HEK293T (cell line): Measurements from ENCODE around the gene EDNRB.

Experiments
- CTCF ChIA-PET: fragments of 350-600 bp; formaldehyde crosslinking; extraction: SDS; loops from one replicate; lab custom pipeline; 2021; ENCODE audit warnings: antibody characterized with exemption, inconsistent platforms; lab: Yijun Ruan, JAX
- POLR2A ChIA-PET: fragments of 350-600 bp; formaldehyde crosslinking; extraction: SDS; loops from one replicate; lab custom pipeline; 2020; ENCODE audit warnings: antibody characterized with exemption, inconsistent platforms; lab: Yijun Ruan, JAX
- DNase-seq: peaks from one replicate; pipeline ENCODE4 v3.0.0; 2012; ENCODE audit warnings: mixed read lengths; ENCODE audit errors: extremely low spot score
- ARNT ChIP-seq: fragments of 450-650 bp; IDR thresholded peaks from 2 replicates; pipeline ENCODE4 v1.6.1; 2017; ENCODE audit warnings: mild to moderate bottlenecking
- BHLHE40 ChIP-seq: fragments of 450-650 bp; IDR thresholded peaks from 2 replicates; pipeline ENCODE4 v1.6.1; 2016; ENCODE audit warnings: mild to moderate bottlenecking, moderate library complexity, borderline replicate concordance
- CTBP1 ChIP-seq: fragments of 450-650 bp; IDR thresholded peaks from 2 replicates; pipeline ENCODE4 v1.6.1; 2016; ENCODE audit warnings: borderline replicate concordance
- ELF4 ChIP-seq: fragments of 450-650 bp; IDR thresholded peaks from 2 replicates; pipeline ENCODE4 v1.6.1; 2017; ENCODE audit warnings: antibody characterized with exemption
- FOXA1 ChIP-seq: fragments of 450-650 bp; IDR thresholded peaks from 2 replicates; pipeline ENCODE4 v1.6.1; 2016; ENCODE audit warnings: mild to moderate bottlenecking
- FOXK2 ChIP-seq: fragments of 450-650 bp; IDR thresholded peaks from 2 replicates; pipeline ENCODE4 v1.6.1; 2016; ENCODE audit warnings: mild to moderate bottlenecking
- FOXM1 ChIP-seq: fragments of 450-650 bp; IDR thresholded peaks from 2 replicates; pipeline ENCODE4 v1.6.1; 2017; ENCODE audit warnings: mild to moderate bottlenecking, borderline replicate concordance
- HDGF ChIP-seq: fragments of 450-650 bp; IDR thresholded peaks from 2 replicates; pipeline ENCODE4 v1.6.1; 2017; ENCODE audit warnings: antibody characterized with exemption, borderline replicate concordance
- L3MBTL2 ChIP-seq: fragments of 450-650 bp; conservative IDR thresholded peaks from 2 replicates; pipeline ENCODE4 v1.6.1; 2016; ENCODE audit warnings: mild to moderate bottlenecking
- LEF1 ChIP-seq: fragments of 450-650 bp; IDR thresholded peaks from 2 replicates; pipeline ENCODE4 v1.6.1; 2017; ENCODE audit warnings: mild to moderate bottlenecking, borderline replicate concordance
- NFRKB ChIP-seq: fragments of 450-650 bp; IDR thresholded peaks from 2 replicates; pipeline ENCODE4 v1.6.1; 2016; ENCODE audit warnings: mild to moderate bottlenecking, moderate library complexity
- SP1 ChIP-seq: fragments of 450-650 bp; IDR thresholded peaks from 2 replicates; pipeline ENCODE4 v1.6.1; 2017
- SUZ12 ChIP-seq: fragments of 450-650 bp; IDR thresholded peaks from 2 replicates; pipeline ENCODE4 v1.6.1; 2016; ENCODE audit warnings: mild to moderate bottlenecking
- TARDBP ChIP-seq: fragments of 450-650 bp; IDR thresholded peaks from 2 replicates; pipeline ENCODE4 v1.6.1; 2016
- ZNF384 ChIP-seq: fragments of 450-650 bp; IDR thresholded peaks from 2 replicates; pipeline ENCODE4 v1.6.1; 2016
- TF ChIP-seq, protein P1 (sequence below): fragments of 450-650 bp; IDR thresholded peaks from 2 replicates; pipeline ENCODE4 v1.6.1; 2016

Gene EDNRB

DNA sequence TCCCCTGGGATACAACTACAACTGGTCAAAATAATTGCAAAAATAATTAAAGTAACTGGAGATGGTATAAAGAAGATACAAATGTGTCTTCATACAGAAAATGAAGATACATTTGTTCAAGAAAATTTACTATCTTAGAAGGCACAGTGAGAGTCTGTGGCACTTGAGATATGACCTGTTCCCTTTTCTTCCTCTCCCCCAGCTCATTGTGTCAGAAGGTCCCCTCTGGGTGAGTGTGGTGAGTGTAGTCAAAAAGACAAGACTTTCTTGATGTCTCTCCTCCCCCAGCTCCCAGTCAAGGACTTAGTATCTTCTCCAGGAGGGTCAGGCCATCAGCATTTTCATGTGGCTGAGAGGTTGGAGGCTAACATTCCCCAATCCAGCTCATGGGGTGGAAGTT lies 51.7 kb downstream of the EDNRB start:
- POLR2A ChIA-PET: no interaction called here
- no peak for TF ChIP-seq FOXA1
- TF ChIP-seq, protein P1, sequence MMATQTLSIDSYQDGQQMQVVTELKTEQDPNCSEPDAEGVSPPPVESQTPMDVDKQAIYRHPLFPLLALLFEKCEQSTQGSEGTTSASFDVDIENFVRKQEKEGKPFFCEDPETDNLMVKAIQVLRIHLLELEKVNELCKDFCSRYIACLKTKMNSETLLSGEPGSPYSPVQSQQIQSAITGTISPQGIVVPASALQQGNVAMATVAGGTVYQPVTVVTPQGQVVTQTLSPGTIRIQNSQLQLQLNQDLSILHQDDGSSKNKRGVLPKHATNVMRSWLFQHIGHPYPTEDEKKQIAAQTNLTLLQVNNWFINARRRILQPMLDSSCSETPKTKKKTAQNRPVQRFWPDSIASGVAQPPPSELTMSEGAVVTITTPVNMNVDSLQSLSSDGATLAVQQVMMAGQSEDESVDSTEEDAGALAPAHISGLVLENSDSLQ: no peak
- TF ChIP-seq LEF1: no peak
- no peak for TF ChIP-seq ZNF384
- no peak for TF ChIP-seq FOXM1
- TF ChIP-seq FOXK2: no peak
- DNase-seq: no peak
- CTCF ChIA-PET: no interaction called here

DNA sequence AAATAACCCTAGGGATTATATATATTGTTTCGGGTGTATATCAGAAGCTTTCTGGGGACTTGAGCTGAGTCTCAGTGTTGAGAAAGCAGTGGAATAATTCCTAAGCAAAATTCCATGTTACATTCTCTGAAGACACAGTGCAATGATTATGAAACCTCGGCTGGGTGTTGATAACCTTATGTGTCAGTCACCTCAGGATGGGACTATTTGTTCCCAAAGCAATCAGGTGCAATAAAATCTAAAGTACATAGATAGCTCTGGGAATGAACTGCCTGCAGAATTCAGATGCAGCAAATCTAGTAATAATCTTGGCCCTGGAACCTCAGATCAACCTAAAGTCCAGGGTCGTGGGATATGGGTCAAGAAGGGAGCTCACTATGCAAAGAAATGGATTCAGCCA lies 53.0 kb downstream of the EDNRB start:
- TF ChIP-seq BHLHE40 (no peak), FOXA1 (no peak), NFRKB (no peak), ELF4 (no peak), ZNF384 (no peak), LEF1 (no peak), HDGF (no peak), TARDBP (no peak), CTBP1 (no peak), L3MBTL2 (no peak), ARNT (no peak), FOXM1 (no peak), SUZ12 (no peak)
- TF ChIP-seq, protein P1: no peak
- ChIA-PET CTCF (no interaction called here), POLR2A (no interaction called here)
- no peak for DNase-seq

DNA sequence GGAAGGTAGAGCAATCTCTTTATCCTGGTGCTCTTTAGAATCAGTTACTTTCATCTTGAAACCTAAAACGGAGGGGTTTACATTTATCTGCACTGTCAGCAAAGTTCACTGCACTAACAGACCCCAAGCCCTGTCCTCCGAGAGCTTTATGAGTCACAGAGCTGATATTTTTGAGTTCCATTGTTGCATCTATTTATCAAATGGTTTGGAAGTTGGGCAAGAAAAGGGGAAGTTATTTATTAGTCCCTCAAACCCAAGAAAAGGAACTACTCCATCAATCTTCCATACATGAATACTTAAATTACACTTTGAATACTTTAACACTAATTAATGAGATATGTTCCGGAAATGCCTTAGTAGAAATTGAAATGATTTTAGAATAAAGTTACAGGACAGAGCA lies 55.5 kb downstream of the EDNRB start:
- CTCF ChIA-PET: no interaction called here
- TF ChIP-seq ELF4 (no peak), LEF1 (no peak), NFRKB (no peak), FOXK2 (no peak), CTBP1 (no peak), FOXA1 (no peak), L3MBTL2 (no peak), FOXM1 (no peak), SUZ12 (no peak), BHLHE40 (no peak), HDGF (no peak), ZNF384 (no peak), TARDBP (no peak), ARNT (no peak), SP1 (no peak)
- TF ChIP-seq, protein P1: no peak
- no peak for DNase-seq
- POLR2A ChIA-PET: no interaction called here

DNA sequence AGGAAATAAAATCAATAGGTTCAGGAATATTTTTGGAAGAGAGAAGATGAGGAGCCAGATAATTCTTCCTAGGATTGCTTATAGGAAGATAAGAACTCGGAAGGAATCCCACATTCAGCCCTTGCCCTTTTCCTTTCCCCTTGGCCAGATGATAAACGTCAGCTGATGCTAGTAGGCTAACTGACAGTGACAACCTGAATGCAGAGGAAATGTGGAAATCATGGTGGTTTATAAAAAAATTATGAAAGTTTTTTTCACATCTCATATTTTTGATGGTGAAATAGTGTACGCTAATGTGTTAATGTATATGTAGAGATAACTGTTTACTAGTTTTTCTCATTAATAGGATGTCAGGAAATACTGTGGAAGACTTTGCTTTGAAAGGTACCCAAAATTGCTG lies 56.9 kb downstream of the EDNRB start:
- no peak for TF ChIP-seq BHLHE40
- TF ChIP-seq SP1: no peak
- TF ChIP-seq LEF1: no peak
- no peak for TF ChIP-seq FOXM1
- TF ChIP-seq L3MBTL2: no peak
- TF ChIP-seq CTBP1: no peak
- no peak for TF ChIP-seq FOXA1
- no peak for TF ChIP-seq ELF4
- no peak for TF ChIP-seq ARNT
- TF ChIP-seq TARDBP: no peak
- TF ChIP-seq, protein P1: no peak
- TF ChIP-seq NFRKB: no peak
- no peak for TF ChIP-seq SUZ12
- TF ChIP-seq HDGF: no peak
- TF ChIP-seq FOXK2: no peak
- TF ChIP-seq ZNF384: no peak
- ChIA-PET CTCF (no interaction called here), POLR2A (no interaction called here)
- no peak for DNase-seq

DNA sequence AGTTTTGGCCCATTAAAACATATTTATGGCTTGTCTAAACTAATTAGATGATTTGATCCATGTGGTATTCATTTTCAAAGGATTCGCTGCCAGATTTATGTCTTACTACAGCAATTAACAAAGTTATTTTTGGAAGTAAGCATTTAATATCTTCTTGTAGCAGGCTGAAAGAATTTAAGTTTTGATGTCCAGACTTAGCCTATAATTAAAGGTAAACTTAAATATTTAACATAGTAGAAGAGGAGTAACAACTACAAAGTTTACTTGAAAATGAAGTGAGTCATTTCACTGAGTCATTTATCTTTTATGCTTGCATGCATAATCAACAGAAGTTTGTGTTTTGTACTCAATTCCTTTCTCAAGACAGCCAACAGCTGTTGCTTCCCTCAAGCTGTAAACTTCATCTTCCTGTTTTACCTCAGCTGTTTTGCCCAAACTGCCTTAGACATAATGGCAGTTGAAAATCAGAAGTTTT lies 58.1 kb downstream of the EDNRB start:
- TF ChIP-seq SUZ12 (no peak), ELF4 (no peak), ZNF384 (no peak), TARDBP (no peak), FOXA1 (no peak), BHLHE40 (no peak), NFRKB (no peak), CTBP1 (no peak), HDGF (no peak), SP1 (no peak), L3MBTL2 (no peak), ARNT (no peak), FOXK2 (no peak), FOXM1 (no peak), LEF1 (no peak)
- TF ChIP-seq, protein P1: no peak
- no peak for DNase-seq
- CTCF ChIA-PET: no interaction called here
- POLR2A ChIA-PET: no interaction called here
